ENCODE results near the gene DOK7.

The DOK7 gene

GRCh38 chr4:3530663-3531254, 67.7 kb downstream of the DOK7 start:
- peak overlapping the region; percentile 60 for H3K4me3 ChIP-seq (ENCODE audit: severe bottlenecking)
- no peak for TF ChIP-seq CTCF (IDR thresholded peaks at IDR 0.05; ENCODE audit: poor library complexity, severe bottlenecking)

GRCh38 chr4:3531318-3531878, 68.3 kb downstream of the DOK7 start:
- ATAC-seq (ENCODE audit: low read depth) (peak; percentile 17; the same call in 2 of the 3 replicates), DNase-seq (ENCODE audit: low spot score) (no peak)
- no peak for TF ChIP-seq CTCF (IDR thresholded peaks at IDR 0.05; ENCODE audit: poor library complexity, severe bottlenecking)
- no peaks in the 10 kb centered on the region for H3K4me1 ChIP-seq (ENCODE audit: insufficient read depth, poor library complexity, severe bottlenecking)
- peaks cover 21% of the 10 kb centered on the region for H3K36me3 ChIP-seq (ENCODE audit: low read depth)
- H3K27ac ChIP-seq (ENCODE audit: poor library complexity, severe bottlenecking) = no peak overlapping the region
- peak overlapping the region; percentile 60 for H3K4me3 ChIP-seq (ENCODE audit: severe bottlenecking)
- no peaks in the 10 kb centered on the region for H3K27me3 ChIP-seq (ENCODE audit: insufficient read depth, poor library complexity, severe bottlenecking)
- H3K9me3 ChIP-seq (ENCODE audit: severe bottlenecking) = no peaks in the 10 kb centered on the region

More at GRCh38 chr4:3530663-3531254, 67.7 kb downstream of the DOK7 start:
- H3K27ac ChIP-seq (ENCODE audit: poor library complexity, severe bottlenecking) = no peak overlapping the region
- no peaks in the 10 kb centered on the region for H3K27me3 ChIP-seq (ENCODE audit: insufficient read depth, poor library complexity, severe bottlenecking)
- no peak for DNase-seq (ENCODE audit: low spot score)
- no peaks in the 10 kb centered on the region for H3K9me3 ChIP-seq (ENCODE audit: severe bottlenecking)
- ATAC-seq (ENCODE audit: low read depth) = no peak
- H3K4me1 ChIP-seq (ENCODE audit: insufficient read depth, poor library complexity, severe bottlenecking) = no peaks in the 10 kb centered on the region
- H3K36me3 ChIP-seq (ENCODE audit: low read depth) = peaks cover 25% of the 10 kb centered on the region

- Histone ChIP-seq H3K27ac (ENCODE audit: poor library complexity, severe bottlenecking) (no peak within 1 kb of the TSS), H3K4me1 (ENCODE audit: insufficient read depth, poor library complexity, severe bottlenecking) (no peaks in the 10 kb centered on the region), H3K9me3 (ENCODE audit: severe bottlenecking) (no peaks in the 10 kb centered on the region), H3K27me3 (ENCODE audit: insufficient read depth, poor library complexity, severe bottlenecking) (no peaks in the 10 kb centered on the region), H3K4me3 (ENCODE audit: severe bottlenecking) (peak within 1 kb of the TSS; percentile 60), H3K36me3 (ENCODE audit: low read depth) (peaks cover 21% of the 10 kb centered on the region)
- ATAC-seq (ENCODE audit: low read depth) = peak; percentile 86
- no peak for DNase-seq (ENCODE audit: low spot score)
- TF ChIP-seq CTCF (IDR thresholded peaks at IDR 0.05; ENCODE audit: poor library complexity, severe bottlenecking) = no peak
These were observed 69.0 kb downstream of the DOK7 start, which contains the start of gene LRPAP1 for GRCh38 chr4:3531879-3532750. TSS of gene LRPAP1 (minus strand) at chr4:3532422. CDS start at chr4:3532412, 10 bp downstream.

- Histone ChIP-seq H3K9me3 (ENCODE audit: severe bottlenecking) (no peaks in the 10 kb centered on the region), H3K4me3 (ENCODE audit: severe bottlenecking) (peak overlapping the region; percentile 60), H3K27ac (ENCODE audit: poor library complexity, severe bottlenecking) (no peak overlapping the region), H3K36me3 (ENCODE audit: low read depth) (peaks cover 21% of the 10 kb centered on the region), H3K4me1 (ENCODE audit: insufficient read depth, poor library complexity, severe bottlenecking) (no peaks in the 10 kb centered on the region), H3K27me3 (ENCODE audit: insufficient read depth, poor library complexity, severe bottlenecking) (no peaks in the 10 kb centered on the region)
- TF ChIP-seq CTCF (IDR thresholded peaks at IDR 0.05; ENCODE audit: poor library complexity, severe bottlenecking) = no peak
- peak; percentile 57 for ATAC-seq (ENCODE audit: low read depth)
- DNase-seq (ENCODE audit: low spot score) = no peak
These were observed 69.8 kb downstream of the DOK7 start for GRCh38 chr4:3532751-3533422.

All from RWPE2 (cell line).